PC-3 (cell line): ENCODE results near the gene POLR2B. TPM values are rescaled to one million over a fixed set of nuclear protein-coding genes. Genes with fewer than 3 reads are reported as not detected.

Experiments
- ATAC-seq: fragments of 200-7000 bp; cut with Tn5 transposase; 2 replicates; pipeline ENCODE4 v1.9.1; 2020; ENCODE audit warnings: mild to moderate bottlenecking, moderate library complexity
- BruUV-seq: library from RNA; stranded (reverse); fragments of 400-500 nt; replicated peaks from 2 replicates; lab custom pipeline; 2021; lab: Mats Ljungman, UMichigan
- CTCF ChIA-PET: fragments of 300-600 bp; sonication (Branson Sonifier 250); formaldehyde crosslinking; loops from one replicate; lab custom pipeline; 2022; ENCODE audit warnings: antibody characterized with exemption; lab: Charles Lee
- POLR2A ChIA-PET: fragments of 300-600 bp; sonication (Branson Sonifier 250); formaldehyde crosslinking; loops from one replicate; lab custom pipeline; 2022; ENCODE audit warnings: antibody characterized with exemption; ENCODE audit not compliant: unreplicated experiment; lab: Charles Lee
- DNase-seq: peaks from one replicate; pipeline ENCODE4 v3.0.0-alpha.2; 2015
- H2AFZ ChIP-seq: fragments of 300-600 bp; sonication (generic); 2 replicates; pipeline ENCODE4 v1.6.0; 2016; ENCODE audit warnings: antibody characterized with exemption, low read length
- H3F3A ChIP-seq: fragments of 300-600 bp; sonication (generic); one replicate; pipeline ENCODE4 v1.6.0; 2017; ENCODE audit warnings: antibody characterized with exemption, low read length, control low read depth, mild to moderate bottlenecking; ENCODE audit not compliant: unreplicated experiment
- H3K27ac ChIP-seq: fragments of 300-600 bp; sonication (generic); 2 replicates; pipeline ENCODE4 v1.5.1; 2016; ENCODE audit warnings: mild to moderate bottlenecking, low read length
- H3K27me3 ChIP-seq: fragments of 300-600 bp; sonication (generic); 2 replicates; pipeline ENCODE4 v1.6.1; 2016; ENCODE audit warnings: low read length, mixed read lengths
- H3K36me3 ChIP-seq: fragments of 300-600 bp; sonication (generic); 2 replicates; pipeline ENCODE4 v1.6.1; 2016; ENCODE audit warnings: low read depth, mixed run types, low read length, mixed read lengths
- H3K4me1 ChIP-seq: fragments of 300-600 bp; sonication (generic); 2 replicates; pipeline ENCODE4 v1.5.1; 2016; ENCODE audit warnings: low read length; ENCODE audit not compliant: insufficient read depth
- H3K4me2 ChIP-seq: fragments of 300-600 bp; sonication (generic); 2 replicates; pipeline ENCODE4 v1.6.0; 2016; ENCODE audit warnings: low read length
- H3K4me3 ChIP-seq: fragments of 300-600 bp; sonication (generic); 2 replicates; pipeline ENCODE4 v1.5.1; 2016; ENCODE audit warnings: mild to moderate bottlenecking, low read length, mixed read lengths
- H3K79me2 ChIP-seq: fragments of 300-600 bp; sonication (generic); 2 replicates; pipeline ENCODE4 v1.6.1; 2017; ENCODE audit warnings: low read length, mixed read lengths
- H3K9ac ChIP-seq: fragments of 300-600 bp; sonication (generic); 2 replicates; pipeline ENCODE4 v1.6.0; 2016; ENCODE audit warnings: mild to moderate bottlenecking, low read length
- H3K9me2 ChIP-seq: fragments of 300-600 bp; sonication (generic); replicated peaks from 2 replicates; pipeline ENCODE4 v1.6.1; 2016; ENCODE audit warnings: mixed run types, low read length, mixed read lengths
- H3K9me3 ChIP-seq: fragments of 300-600 bp; sonication (generic); 2 replicates; pipeline ENCODE4 v1.6.1; 2016; ENCODE audit warnings: low read length, mixed read lengths
- H4K20me1 ChIP-seq: fragments of 300-600 bp; sonication (generic); 2 replicates; pipeline ENCODE4 v1.6.1; 2016; ENCODE audit warnings: low read length, mixed read lengths
- CTCF ChIP-seq: fragments of 300-600 bp; sonication (generic); conservative IDR thresholded peaks from 2 replicates; pipeline ENCODE4 v1.5.1; 2017; ENCODE audit warnings: antibody characterized with exemption, low read depth, mild to moderate bottlenecking, low read length
- EZH2 ChIP-seq: fragments of 300-600 bp; sonication (generic); IDR thresholded peaks from one replicate; pipeline ENCODE4 v1.6.1; 2017; ENCODE audit warnings: antibody characterized with exemption, mild to moderate bottlenecking, low read length; ENCODE audit not compliant: unreplicated experiment
- EZH2phosphoT487 ChIP-seq: fragments of 300-600 bp; sonication (generic); IDR thresholded peaks from 2 replicates; pipeline ENCODE4 v1.6.1; 2018; ENCODE audit warnings: mild to moderate bottlenecking, antibody characterized with exemption, low read length, borderline replicate concordance
- intact Hi-C: fragments of 100-400 bp; cut with micrococcal nuclease; formaldehyde crosslinking; loops from 2 replicates; pipeline ENCODE4 v1.9.0; 2023
- total RNA-seq: library from RNA; depleted of rRNA; stranded (reverse); fragments of >200 nt; gene quantifications from 2 replicates; pipeline ENCODE4 v1.2.3, GENCODE V29; 2014

POLR2B gene
- total RNA-seq, 1 experiment from 2014 or later = 190 TPM

- Histone ChIP-seq H3K9ac (no peak overlapping the region), H3K9me3 (no peaks in the 10 kb centered on the region), H3K4me2 (no peak overlapping the region), H3K9me2 (no peaks in the 10 kb centered on the region), H3K27me3 (no peaks in the 10 kb centered on the region), H3K36me3 (no peaks in the 10 kb centered on the region), H3K4me3 (no peak overlapping the region), H3K27ac (no peak overlapping the region), H2AFZ (no peak overlapping the region), H3F3A (no peaks in the 10 kb centered on the region), H3K4me1 (peaks cover 13% of the 10 kb centered on the region), H4K20me1 (no peaks in the 10 kb centered on the region), H3K79me2 (no peaks in the 10 kb centered on the region)
- ATAC-seq (no peak), DNase-seq (no peak)
- no TSS peak for BruUV-seq
- ChIA-PET CTCF (no interaction called here), POLR2A (no interaction called here)
- no peak for TF ChIP-seq CTCF
- TF ChIP-seq EZH2phosphoT487 = no peak
- TF ChIP-seq EZH2 = no peak
- intact Hi-C loops = no loop called here
These were observed 98.0 kb downstream of the POLR2B start for GRCh38 chr4:57076646-57077045.

- Histone ChIP-seq H2AFZ (no peak overlapping the region), H3K36me3 (no peaks in the 10 kb centered on the region), H3K4me1 (peaks cover 15% of the 10 kb centered on the region), H3K4me2 (no peak overlapping the region), H3K27ac (no peak overlapping the region), H3K9me2 (no peaks in the 10 kb centered on the region), H3F3A (no peaks in the 10 kb centered on the region), H3K9me3 (no peaks in the 10 kb centered on the region), H3K79me2 (no peaks in the 10 kb centered on the region), H4K20me1 (no peaks in the 10 kb centered on the region), H3K9ac (no peak overlapping the region), H3K27me3 (no peaks in the 10 kb centered on the region), H3K4me3 (no peak overlapping the region)
- BruUV-seq = no TSS peak
- ChIA-PET CTCF (interaction anchor here (0.7 to 1.0 kb wide), 2 partner anchors 71 to 86 kb away, joined by 3 to 5 read pairs; no protein-coding TSS in a partner anchor), POLR2A (no interaction called here)
- ATAC-seq (no peak), DNase-seq (peak; percentile 61)
- TF ChIP-seq CTCF = no peak
- intact Hi-C loops = no loop called here
These were observed 99.1 kb downstream of the POLR2B start for GRCh38 chr4:57077550-57078343.
